ENCODE data around the gene MKKS.

DNA sequence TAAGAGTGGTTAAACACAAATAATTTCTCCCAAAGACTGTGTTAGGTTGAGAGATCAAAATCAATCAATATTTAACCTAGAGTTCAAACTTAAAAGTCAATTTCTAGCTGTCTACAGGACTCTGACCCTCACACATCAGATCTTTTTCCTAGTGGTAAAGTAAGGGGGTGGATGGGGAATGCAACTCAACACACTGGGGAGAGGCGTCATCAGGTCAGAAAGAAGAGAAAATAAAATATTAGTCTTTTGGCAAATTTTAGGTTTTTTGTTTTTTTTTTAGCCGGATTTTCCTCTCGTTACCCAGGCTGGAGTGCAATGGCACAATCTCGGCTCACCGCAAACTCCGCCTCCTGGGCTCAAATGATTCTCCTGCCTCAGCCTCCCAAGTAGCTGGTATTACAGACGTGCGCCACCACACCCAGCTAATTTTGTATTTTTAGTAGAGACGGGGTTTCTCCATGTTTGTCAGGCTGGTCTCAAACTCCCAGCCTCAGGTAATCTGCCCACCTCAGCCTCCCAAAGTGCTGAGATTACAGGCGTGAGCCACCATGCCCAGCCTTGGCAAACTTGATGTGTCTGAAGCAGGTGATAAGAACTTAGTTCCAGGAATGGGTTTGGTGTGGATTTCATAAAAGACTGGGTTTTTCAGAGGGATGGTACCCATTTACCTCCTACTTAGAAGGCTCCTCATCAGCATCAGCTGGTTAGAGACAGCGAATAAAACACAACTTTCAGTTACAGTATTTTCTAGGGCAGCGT, 65.9 kb downstream of the MKKS start:
- TF ChIP-seq, protein P1, sequence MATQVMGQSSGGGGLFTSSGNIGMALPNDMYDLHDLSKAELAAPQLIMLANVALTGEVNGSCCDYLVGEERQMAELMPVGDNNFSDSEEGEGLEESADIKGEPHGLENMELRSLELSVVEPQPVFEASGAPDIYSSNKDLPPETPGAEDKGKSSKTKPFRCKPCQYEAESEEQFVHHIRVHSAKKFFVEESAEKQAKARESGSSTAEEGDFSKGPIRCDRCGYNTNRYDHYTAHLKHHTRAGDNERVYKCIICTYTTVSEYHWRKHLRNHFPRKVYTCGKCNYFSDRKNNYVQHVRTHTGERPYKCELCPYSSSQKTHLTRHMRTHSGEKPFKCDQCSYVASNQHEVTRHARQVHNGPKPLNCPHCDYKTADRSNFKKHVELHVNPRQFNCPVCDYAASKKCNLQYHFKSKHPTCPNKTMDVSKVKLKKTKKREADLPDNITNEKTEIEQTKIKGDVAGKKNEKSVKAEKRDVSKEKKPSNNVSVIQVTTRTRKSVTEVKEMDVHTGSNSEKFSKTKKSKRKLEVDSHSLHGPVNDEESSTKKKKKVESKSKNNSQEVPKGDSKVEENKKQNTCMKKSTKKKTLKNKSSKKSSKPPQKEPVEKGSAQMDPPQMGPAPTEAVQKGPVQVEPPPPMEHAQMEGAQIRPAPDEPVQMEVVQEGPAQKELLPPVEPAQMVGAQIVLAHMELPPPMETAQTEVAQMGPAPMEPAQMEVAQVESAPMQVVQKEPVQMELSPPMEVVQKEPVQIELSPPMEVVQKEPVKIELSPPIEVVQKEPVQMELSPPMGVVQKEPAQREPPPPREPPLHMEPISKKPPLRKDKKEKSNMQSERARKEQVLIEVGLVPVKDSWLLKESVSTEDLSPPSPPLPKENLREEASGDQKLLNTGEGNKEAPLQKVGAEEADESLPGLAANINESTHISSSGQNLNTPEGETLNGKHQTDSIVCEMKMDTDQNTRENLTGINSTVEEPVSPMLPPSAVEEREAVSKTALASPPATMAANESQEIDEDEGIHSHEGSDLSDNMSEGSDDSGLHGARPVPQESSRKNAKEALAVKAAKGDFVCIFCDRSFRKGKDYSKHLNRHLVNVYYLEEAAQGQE (IDR thresholded peaks at IDR 0.05; ENCODE audit: low read depth, low read length) = no peak
- TF ChIP-seq, protein P2, sequence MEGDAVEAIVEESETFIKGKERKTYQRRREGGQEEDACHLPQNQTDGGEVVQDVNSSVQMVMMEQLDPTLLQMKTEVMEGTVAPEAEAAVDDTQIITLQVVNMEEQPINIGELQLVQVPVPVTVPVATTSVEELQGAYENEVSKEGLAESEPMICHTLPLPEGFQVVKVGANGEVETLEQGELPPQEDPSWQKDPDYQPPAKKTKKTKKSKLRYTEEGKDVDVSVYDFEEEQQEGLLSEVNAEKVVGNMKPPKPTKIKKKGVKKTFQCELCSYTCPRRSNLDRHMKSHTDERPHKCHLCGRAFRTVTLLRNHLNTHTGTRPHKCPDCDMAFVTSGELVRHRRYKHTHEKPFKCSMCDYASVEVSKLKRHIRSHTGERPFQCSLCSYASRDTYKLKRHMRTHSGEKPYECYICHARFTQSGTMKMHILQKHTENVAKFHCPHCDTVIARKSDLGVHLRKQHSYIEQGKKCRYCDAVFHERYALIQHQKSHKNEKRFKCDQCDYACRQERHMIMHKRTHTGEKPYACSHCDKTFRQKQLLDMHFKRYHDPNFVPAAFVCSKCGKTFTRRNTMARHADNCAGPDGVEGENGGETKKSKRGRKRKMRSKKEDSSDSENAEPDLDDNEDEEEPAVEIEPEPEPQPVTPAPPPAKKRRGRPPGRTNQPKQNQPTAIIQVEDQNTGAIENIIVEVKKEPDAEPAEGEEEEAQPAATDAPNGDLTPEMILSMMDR (IDR thresholded peaks at IDR 0.05 in 2 of 3, conservative IDR thresholded peaks at IDR 0.05 in 1 of 3; ENCODE audit: control insufficient read depth in 2 of 3, extremely low read depth in 1 of 3, insufficient read depth in 1 of 3, low read depth in 3 of 3, low read length in 3 of 3) = no peak
- TF ChIP-seq RAD21 (IDR thresholded peaks at IDR 0.05; ENCODE audit: insufficient read depth, low read depth, low read length) = no peak

All from GM12878 (cell line).